Left hindlimb (tissue), 1 donor: ENCODE results near the gene TM6SF1.
"Not testable (repeated sequence)": the region's sequence is repeated elsewhere in the genome, so short reads cannot be mapped to it uniquely, and the experiment has no call there.

Source experiments
- DNase-seq: peaks from one replicate; pipeline ENCODE4 v3.0.0-alpha.2; 2018

The TM6SF1 gene

GRCh38 chr15:83106994-83107840 lies at the start of gene TM6SF1:
Gene TM6SF1, plus strand, starts transcription at chr15:83107645. Its CDS starts 36 bp downstream, at chr15:83107681.
- DNase-seq = no peak

GRCh38 chr15:83057696-83058376 lies 49.6 kb upstream of the TM6SF1 start:
- DNase-seq = no peak

GRCh38 chr15:83061680-83062079 lies 45.8 kb upstream of the TM6SF1 start:
- DNase-seq = no peak

- DNase-seq = no peak
Measured at GRCh38 chr15:83062768-83063180, 44.7 kb upstream of the TM6SF1 start.

- DNase-seq = no peak
Measured at GRCh38 chr15:83063551-83063950, 43.9 kb upstream of the TM6SF1 start.

GRCh38 chr15:83064859-83065258 lies 42.6 kb upstream of the TM6SF1 start:
- no peak for DNase-seq

GRCh38 chr15:83065431-83065830 lies 42.0 kb upstream of the TM6SF1 start:
- no peak for DNase-seq

GRCh38 chr15:83066034-83066733 lies 41.3 kb upstream of the TM6SF1 start:
- DNase-seq = no peak

- DNase-seq = peak; percentile 94
Measured at GRCh38 chr15:83066734-83067637, 40.5 kb upstream of the TM6SF1 start, which contains the start of gene BTBD1. Gene BTBD1, minus strand, starts transcription at chr15:83067252. Its CDS starts 101 bp downstream, at chr15:83067151.

GRCh38 chr15:83067638-83067962 lies 39.8 kb upstream of the TM6SF1 start:
- DNase-seq = no peak

- no peak for DNase-seq
Measured at GRCh38 chr15:83068054-83068453, 39.4 kb upstream of the TM6SF1 start.

GRCh38 chr15:83069211-83069642 lies 38.2 kb upstream of the TM6SF1 start:
- not testable (repeated sequence) for DNase-seq

- DNase-seq = no peak
Measured at GRCh38 chr15:83077491-83078230, 29.8 kb upstream of the TM6SF1 start.

GRCh38 chr15:83078712-83079111 lies 28.7 kb upstream of the TM6SF1 start:
- no peak for DNase-seq

GRCh38 chr15:83081256-83082014 lies 26.0 kb upstream of the TM6SF1 start:
- DNase-seq = no peak

GRCh38 chr15:83082730-83083386 lies 24.6 kb upstream of the TM6SF1 start:
- DNase-seq = no peak

GRCh38 chr15:83085461-83085860 lies 22.0 kb upstream of the TM6SF1 start:
- DNase-seq = not testable (repeated sequence)

- not testable (repeated sequence) for DNase-seq
Measured at GRCh38 chr15:83085864-83086552, 21.4 kb upstream of the TM6SF1 start.

- DNase-seq = no peak
Measured at GRCh38 chr15:83087576-83087975, 19.9 kb upstream of the TM6SF1 start.

GRCh38 chr15:83088876-83089275 lies 18.6 kb upstream of the TM6SF1 start:
- no peak for DNase-seq
